Ascending aorta (tissue), 2 donors: ENCODE measurements around the gene AIG1. TPM values are rescaled to one million over a fixed set of nuclear protein-coding genes. Genes with fewer than 3 reads are reported as not detected.

ENCODE experiments used
- DNase-seq, 2 donors: peaks; one replicate each; pipeline ENCODE4 v3.0.0-alpha.2; 2019; ENCODE audit warnings: low spot score in 2 of 2
- H3K27ac ChIP-seq, 2 donors: fragments of 200-600 bp; sonication (generic); one replicate each; pipeline ENCODE4 v1.5.1; 2016 to 2017; ENCODE audit warnings: mild to moderate bottlenecking in 1 of 2
- H3K27me3 ChIP-seq: fragments of 200-600 bp; sonication (generic); one replicate; pipeline ENCODE4 v1.5.1; 2017
- H3K36me3 ChIP-seq, 2 donors: fragments of 200-600 bp; sonication (generic); one replicate each; pipeline ENCODE4 v1.5.1; 2016
- H3K4me1 ChIP-seq, 2 donors: fragments of 200-600 bp; sonication (generic); one replicate each; pipeline ENCODE4 v1.5.1; 2016 to 2017; ENCODE audit warnings: mild to moderate bottlenecking in 1 of 2
- H3K4me3 ChIP-seq, 2 donors: fragments of 200-600 bp; sonication (generic); one replicate each; pipeline ENCODE4 v1.5.1; 2016 to 2017; ENCODE audit warnings: mild to moderate bottlenecking in 1 of 2
- H3K9me3 ChIP-seq, 2 donors: fragments of 200-600 bp; sonication (generic); one replicate each; pipeline ENCODE4 v1.5.1; 2016
- intact Hi-C: fragments of 100-400 bp; cut with DNase I; formaldehyde crosslinking; loops from one replicate; pipeline ENCODE4 v1.15.1; 2023
- total RNA-seq: library from RNA; depleted of rRNA; stranded (reverse); fragments of >200 nt; gene quantifications from one replicate; pipeline ENCODE4 v1.1.0, GENCODE V29; 2016
- TF ChIP-seq, protein P1 (sequence below), 3 experiments: fragments of 200-600 bp in 2 of 3; fragments of 450-650 bp in 1 of 3; sonication (generic) in 2 of 3; IDR thresholded peaks; one replicate each; pipeline ENCODE4 v1.5.1; 2016 to 2019; ENCODE audit warnings: antibody characterized with exemption in 3 of 3, mild to moderate bottlenecking in 1 of 3, moderate library complexity in 1 of 3

Gene AIG1
- total RNA-seq, 1 donor from 2014 or later, result 5.3 TPM

DNA sequence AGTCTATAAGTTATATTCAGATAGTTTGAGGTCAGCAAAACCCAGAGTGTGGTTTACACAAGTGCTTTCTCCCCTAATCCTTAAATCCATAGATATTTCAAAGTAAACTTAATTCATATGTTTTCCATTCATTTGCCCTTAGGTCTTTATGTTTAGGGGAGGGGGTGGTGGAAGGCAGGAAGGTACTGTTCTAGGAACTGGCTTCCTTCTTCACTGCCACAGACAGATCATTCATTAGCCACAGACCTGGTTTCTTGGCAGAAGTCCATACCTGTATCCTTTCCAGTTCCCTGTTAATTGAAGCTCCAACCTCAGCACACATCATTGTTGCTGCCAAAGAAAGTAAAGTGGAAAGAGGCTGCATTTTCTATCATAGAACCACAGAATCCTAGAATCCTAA lies 123.0 kb downstream of the AIG1 start:
- H3K4me3 ChIP-seq, result no peak overlapping the region
- no peak overlapping the region for H3K27ac ChIP-seq
- H3K27me3 ChIP-seq, result no peaks in the 10 kb centered on the region
- intact Hi-C loops, result no loop called here
- TF ChIP-seq, protein P1, sequence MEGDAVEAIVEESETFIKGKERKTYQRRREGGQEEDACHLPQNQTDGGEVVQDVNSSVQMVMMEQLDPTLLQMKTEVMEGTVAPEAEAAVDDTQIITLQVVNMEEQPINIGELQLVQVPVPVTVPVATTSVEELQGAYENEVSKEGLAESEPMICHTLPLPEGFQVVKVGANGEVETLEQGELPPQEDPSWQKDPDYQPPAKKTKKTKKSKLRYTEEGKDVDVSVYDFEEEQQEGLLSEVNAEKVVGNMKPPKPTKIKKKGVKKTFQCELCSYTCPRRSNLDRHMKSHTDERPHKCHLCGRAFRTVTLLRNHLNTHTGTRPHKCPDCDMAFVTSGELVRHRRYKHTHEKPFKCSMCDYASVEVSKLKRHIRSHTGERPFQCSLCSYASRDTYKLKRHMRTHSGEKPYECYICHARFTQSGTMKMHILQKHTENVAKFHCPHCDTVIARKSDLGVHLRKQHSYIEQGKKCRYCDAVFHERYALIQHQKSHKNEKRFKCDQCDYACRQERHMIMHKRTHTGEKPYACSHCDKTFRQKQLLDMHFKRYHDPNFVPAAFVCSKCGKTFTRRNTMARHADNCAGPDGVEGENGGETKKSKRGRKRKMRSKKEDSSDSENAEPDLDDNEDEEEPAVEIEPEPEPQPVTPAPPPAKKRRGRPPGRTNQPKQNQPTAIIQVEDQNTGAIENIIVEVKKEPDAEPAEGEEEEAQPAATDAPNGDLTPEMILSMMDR (IDR thresholded peaks at IDR 0.05), result no peak
- no peaks in the 10 kb centered on the region for H3K36me3 ChIP-seq
- H3K9me3 ChIP-seq, result no peaks in the 10 kb centered on the region
- no peaks in the 10 kb centered on the region for H3K4me1 ChIP-seq
- no peak for DNase-seq

DNA sequence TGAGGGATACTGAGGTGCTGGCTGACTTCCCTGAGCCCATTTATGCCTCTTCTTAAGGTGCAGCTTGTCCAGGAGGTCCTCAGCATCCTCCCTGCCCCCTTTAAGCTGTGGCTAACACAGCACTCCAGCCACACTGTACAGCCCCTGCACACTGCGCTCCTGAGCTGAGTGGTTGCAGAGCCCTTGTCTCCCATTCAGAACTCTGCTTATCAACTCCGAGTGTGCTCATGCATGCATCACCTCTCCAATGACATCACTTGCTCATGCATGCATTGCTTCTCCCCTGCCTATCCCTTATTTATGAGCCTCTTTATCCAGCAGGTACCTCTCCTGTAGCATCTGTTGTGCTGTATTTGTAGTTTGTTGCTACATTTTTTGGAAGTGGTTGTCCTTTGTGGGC lies 124.6 kb downstream of the AIG1 start:
- Histone ChIP-seq H3K9me3 (no peaks in the 10 kb centered on the region), H3K4me3 (no peak overlapping the region), H3K27me3 (no peaks in the 10 kb centered on the region), H3K36me3 (no peaks in the 10 kb centered on the region), H3K27ac (no peak overlapping the region), H3K4me1 (no peaks in the 10 kb centered on the region)
- DNase-seq, result no peak
- TF ChIP-seq, protein P1 (IDR thresholded peaks at IDR 0.05), result no peak
- intact Hi-C loops, result no loop called here

DNA sequence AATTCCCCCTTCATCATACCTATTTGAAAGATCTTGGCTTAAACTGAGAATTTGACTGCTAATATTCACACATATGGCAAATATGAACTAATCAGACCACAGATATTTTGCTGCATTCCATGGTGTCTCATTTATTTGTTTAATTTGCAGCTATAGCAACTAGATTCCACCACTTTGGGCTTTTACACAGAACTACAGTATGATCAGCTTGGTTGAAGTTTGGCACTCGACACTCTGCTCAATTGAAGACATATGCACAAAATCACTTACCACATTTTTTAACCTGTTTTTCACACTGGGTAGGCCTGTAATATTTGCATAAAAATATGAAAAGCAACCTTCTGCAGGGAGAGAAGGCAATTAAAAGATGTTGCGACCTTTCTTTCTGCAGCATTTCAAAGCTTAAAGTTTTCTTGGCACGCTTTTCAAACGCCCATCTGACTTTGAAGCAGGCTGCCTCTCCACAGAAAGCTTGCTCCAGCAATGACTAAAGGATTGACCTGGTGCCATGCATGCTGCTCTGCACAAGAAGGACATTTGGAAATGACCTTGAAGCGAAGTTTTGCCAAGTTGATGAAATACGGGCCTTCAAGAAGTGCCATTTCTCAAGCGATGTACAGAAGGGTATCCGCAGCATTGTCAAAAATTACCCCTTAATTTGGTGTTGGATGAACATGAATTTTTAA lies 126.7 kb downstream of the AIG1 start:
- DNase-seq, result no peak
- H3K27me3 ChIP-seq, result no peaks in the 10 kb centered on the region
- TF ChIP-seq, protein P1 (IDR thresholded peaks at IDR 0.05), result no peak
- intact Hi-C loops, result no loop called here
- no peaks in the 10 kb centered on the region for H3K4me1 ChIP-seq
- H3K9me3 ChIP-seq, result no peaks in the 10 kb centered on the region
- H3K27ac ChIP-seq, result no peak overlapping the region
- H3K36me3 ChIP-seq, result no peaks in the 10 kb centered on the region
- H3K4me3 ChIP-seq, result no peak overlapping the region

DNA sequence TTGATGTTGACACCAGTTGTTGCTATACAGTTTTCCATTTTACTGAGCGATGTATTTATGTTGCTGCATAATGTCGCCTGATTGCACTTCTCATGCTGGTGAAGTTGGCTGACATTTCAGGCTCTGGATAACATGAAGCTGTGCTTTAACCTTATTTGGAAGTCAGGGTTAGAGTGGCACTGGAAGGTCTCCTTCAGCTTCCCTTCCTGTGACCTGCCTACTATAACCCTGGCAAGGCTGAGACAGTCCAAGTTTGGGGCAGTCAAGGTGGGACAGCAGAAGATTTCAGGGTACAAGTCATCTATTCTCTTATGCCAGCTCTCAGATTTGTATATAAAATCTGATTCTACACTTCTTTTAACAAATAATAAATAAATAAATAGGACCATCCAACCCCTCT lies 127.6 kb downstream of the AIG1 start:
- TF ChIP-seq, protein P1 (IDR thresholded peaks at IDR 0.05), result no peak
- no peaks in the 10 kb centered on the region for H3K27me3 ChIP-seq

DNA sequence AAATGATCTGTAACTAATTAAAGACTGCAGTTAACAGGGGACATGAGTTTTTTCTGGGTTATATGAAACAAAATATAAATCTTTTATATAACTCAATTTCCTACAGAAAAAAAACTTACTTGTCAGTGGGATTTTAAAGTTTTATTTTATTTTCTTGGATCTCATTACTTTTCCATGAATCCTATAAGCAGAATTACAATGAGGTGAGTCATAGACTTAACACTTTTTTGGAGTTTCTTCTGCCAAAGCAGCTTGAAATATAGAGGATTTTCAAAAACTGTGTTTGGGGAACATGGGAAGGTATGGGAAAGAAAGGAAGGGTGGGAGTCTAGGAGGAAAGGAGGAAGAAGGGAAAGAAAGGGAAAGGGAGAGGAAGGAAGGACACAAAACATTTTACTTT lies 130.7 kb downstream of the AIG1 start:
- intact Hi-C loops, result no loop called here
- TF ChIP-seq, protein P1 (IDR thresholded peaks at IDR 0.05), result no peak
- no peaks in the 10 kb centered on the region for H3K9me3 ChIP-seq
- H3K4me1 ChIP-seq, result no peaks in the 10 kb centered on the region
- no peak overlapping the region for H3K4me3 ChIP-seq
- H3K27ac ChIP-seq, result no peak overlapping the region
- no peaks in the 10 kb centered on the region for H3K36me3 ChIP-seq
- no peaks in the 10 kb centered on the region for H3K27me3 ChIP-seq
- DNase-seq, result no peak

More for the DNA sequence above, 127.6 kb downstream of the AIG1 start:
- H3K36me3 ChIP-seq, result no peaks in the 10 kb centered on the region
- no peak overlapping the region for H3K27ac ChIP-seq
- no peaks in the 10 kb centered on the region for H3K4me1 ChIP-seq
- no peaks in the 10 kb centered on the region for H3K9me3 ChIP-seq
- DNase-seq, result no peak
- H3K4me3 ChIP-seq, result no peak overlapping the region
- intact Hi-C loops, result no loop called here

DNA sequence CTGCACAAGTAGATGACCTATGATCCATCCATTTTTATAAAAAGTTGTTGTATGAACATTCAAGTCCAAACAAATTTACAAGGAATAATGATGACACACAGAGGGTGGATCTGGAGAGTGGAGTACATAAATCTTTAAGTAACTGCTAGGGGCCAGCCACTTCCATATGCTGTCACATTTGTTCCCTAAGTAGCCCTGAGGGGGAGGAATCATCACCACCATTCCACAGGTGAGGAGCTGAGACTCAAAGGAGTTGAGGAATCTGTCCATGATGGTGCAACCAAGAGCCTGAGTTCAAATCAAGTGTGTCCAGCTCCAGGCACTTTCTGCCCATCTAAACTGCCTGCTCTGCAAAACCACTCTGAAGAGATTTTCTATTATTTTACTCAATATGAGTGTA lies 132.1 kb downstream of the AIG1 start:
- TF ChIP-seq, protein P1 (IDR thresholded peaks at IDR 0.05), result no peak
- intact Hi-C loops, result no loop called here

More for the DNA sequence above, 132.1 kb downstream of the AIG1 start:
- H3K4me1 ChIP-seq, result no peaks in the 10 kb centered on the region
- H3K27me3 ChIP-seq, result no peaks in the 10 kb centered on the region
- H3K27ac ChIP-seq, result no peak overlapping the region
- no peak overlapping the region for H3K4me3 ChIP-seq
- no peaks in the 10 kb centered on the region for H3K9me3 ChIP-seq
- no peak for DNase-seq
- no peaks in the 10 kb centered on the region for H3K36me3 ChIP-seq
